ENCODE measurements around the gene IZUMO2.
"Not testable (repeated sequence)": the region's sequence is repeated elsewhere in the genome, so short reads cannot be mapped to it uniquely, and the experiment has no call there.

The IZUMO2 gene

DNA sequence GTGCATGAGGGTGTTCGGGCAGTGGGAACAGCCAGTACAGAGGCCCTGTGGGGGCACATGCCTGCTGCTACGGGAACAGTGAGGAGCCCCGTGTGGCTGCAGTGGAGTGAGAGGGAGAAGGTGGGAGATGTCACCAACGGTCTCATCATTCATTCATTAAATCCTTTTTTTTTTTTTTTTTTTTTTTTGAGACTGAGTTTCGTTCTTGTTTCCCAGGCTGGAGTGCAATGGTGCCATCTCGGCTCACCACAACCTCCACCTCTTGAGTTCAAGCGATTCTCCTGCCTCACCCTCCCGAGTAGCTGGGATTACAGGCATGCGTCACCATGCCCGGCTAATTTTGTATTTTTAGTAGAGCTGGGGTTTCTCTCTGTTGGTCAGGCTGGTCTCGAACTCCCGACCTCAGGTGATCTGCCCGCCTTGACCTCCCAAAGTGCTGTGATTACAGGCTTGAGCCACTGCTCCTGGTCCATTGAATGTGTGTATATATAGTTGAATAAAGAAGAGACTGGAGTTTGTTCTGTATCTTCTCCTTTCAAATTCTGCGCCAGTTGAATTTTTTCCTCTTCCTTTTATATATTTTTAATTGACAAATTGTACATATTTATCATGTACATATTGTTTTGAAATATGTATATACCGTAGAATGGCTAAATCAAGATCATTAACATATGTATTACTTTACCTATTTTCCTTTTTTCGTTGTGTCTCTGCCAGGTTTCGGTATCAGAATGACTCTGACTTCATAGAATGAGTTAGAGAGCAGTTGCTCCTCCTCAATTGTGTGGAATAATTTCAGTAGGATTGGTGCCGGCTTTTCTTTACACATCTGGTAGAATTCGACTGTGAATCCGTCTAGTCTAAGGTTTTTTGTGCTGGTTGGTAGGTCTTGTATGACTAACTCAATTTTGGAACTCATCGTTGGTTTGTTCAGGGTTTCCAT lies 28.0 kb downstream of the IZUMO2 start:
- DNase-seq, result not testable (repeated sequence)

DNA sequence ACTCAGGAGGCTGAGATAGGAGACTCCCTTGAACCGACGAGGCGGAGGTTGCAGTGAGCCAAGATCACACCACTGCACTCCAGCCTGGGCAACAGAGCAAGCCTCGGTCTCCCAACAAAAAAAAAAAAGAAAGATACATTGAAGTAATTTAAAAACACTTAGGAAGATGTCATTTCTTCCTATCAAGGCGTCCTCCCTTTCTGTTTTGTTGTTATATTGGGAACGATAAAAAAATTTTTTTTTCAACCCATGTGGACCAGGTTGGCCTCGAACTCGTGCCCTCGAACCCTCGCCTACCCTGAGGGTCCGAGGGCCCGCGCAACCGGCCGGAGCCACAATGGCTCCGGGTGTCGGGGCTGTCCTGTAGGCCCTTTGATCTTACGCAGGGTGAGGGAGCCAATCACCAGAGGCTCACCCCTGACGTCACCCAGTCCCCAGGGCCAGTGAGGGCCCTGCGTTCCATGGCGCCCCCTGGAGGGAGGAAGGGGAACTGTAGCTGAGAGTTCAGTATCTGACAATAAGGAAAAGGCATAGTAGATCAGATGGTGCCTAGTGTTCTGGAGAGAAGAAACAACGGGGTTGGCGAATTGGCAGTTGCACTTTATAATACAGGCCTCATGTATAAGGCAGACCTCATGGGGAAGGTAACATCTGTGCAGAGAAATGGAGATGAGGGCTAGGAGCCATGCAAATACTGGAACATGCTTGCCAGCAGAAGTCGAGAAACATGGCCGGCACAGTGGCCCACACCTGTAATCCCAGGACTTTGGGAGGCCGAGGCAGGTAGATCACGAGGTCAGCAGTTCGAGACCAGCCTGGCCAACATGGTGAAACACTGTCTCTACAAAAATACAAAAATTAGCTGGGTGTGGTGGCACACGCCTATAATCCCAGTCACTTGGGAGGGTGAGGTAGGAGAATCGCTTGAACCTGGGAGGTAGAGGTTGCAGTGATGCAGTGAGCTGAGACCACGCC lies 29.3 kb downstream of the IZUMO2 start:
- not testable (repeated sequence) for DNase-seq

DNA sequence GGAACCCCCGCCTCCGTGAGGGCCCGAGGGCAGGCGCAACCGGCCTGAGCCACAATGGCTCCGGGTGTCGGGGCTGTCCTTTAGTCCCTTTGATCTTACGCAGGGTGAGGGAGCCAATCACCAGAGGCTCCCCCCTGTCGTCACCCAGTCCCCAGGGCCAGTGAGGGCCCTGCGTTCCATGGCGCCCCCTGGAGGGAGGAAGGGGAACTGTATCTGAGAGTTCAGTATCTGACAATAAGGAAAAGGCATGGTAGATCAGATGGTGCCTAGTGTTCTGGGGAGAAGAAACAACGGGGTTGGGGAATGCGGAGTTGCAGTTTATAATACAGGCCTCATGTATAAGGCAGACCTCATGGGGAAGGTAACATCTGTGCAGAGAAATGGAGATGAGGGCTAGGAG lies 59.1 kb downstream of the IZUMO2 start:
- DNase-seq, result not testable (repeated sequence)

DNA sequence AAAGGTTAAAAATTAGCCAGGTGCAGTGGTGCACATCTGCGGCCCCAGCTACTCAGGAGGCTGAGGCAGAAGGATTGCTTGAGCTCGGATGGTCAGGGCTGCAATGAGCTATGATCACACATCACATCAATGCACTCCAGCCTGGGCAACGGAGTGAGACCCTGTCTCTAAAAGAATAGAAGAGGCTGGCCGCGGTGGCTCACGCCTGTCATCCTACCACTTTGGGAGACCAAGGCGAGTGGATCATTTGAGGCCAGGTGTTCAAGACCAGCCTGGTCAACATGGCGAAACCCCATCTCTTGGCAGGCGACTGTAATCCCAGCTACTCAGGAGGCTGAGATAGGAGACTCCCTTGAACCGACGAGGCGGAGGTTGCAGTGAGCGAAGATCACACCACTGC lies 59.7 kb downstream of the IZUMO2 start:
- DNase-seq, result not testable (repeated sequence)

Data from stimulated activated naive CD4-positive, alpha-beta T cell (primary cell).